NCI-H2029 treated with DMSO at 0.1 percent for 48 hours (cell line): ENCODE data around the gene OR10K2.
"Not testable (repeated sequence)": the region's sequence is repeated elsewhere in the genome, so short reads cannot be mapped to it uniquely, and the experiment has no call there.

ENCODE experiments used
- DNase-seq: peaks from one replicate; lab custom pipeline; 2025; lab: John Stamatoyannopoulos, UW

The OR10K2 gene

GRCh38 chr1:158426137-158426536, at the start of gene OR10K2:
Gene OR10K2 (minus strand): TSS chr1:158426237. CDS start chr1:158420866, 5,371 bp downstream.
- no peak for DNase-seq

- no peak for DNase-seq
Observed at GRCh38 chr1:158471920-158472319, 45.9 kb upstream of the OR10K2 start, which contains the start of gene OR10R2. Gene OR10R2 (plus strand): TSS chr1:158472220. CDS start chr1:158472326, 106 bp downstream.

- no peak for DNase-seq
Observed at GRCh38 chr1:158461534-158461933, 35.5 kb upstream of the OR10K2 start, which contains the start of gene OR10K1. Gene OR10K1 (plus strand): TSS chr1:158461834. CDS start chr1:158465562, 3,728 bp downstream.

GRCh38 chr1:158458263-158458662, 32.2 kb upstream of the OR10K2 start:
- no peak for DNase-seq

GRCh38 chr1:158457246-158457645, 31.2 kb upstream of the OR10K2 start:
- DNase-seq = no peak

- no peak for DNase-seq
Observed at GRCh38 chr1:158454537-158454936, 28.5 kb upstream of the OR10K2 start.

GRCh38 chr1:158445376-158445775, 19.3 kb upstream of the OR10K2 start:
- no peak for DNase-seq

- DNase-seq = no peak
Observed at GRCh38 chr1:158434741-158435140, 8.7 kb upstream of the OR10K2 start.

GRCh38 chr1:158430163-158430562, 4.1 kb upstream of the OR10K2 start:
- not testable (repeated sequence) for DNase-seq

- DNase-seq = no peak
Observed at GRCh38 chr1:158425027-158425426, 1.0 kb downstream of the OR10K2 start.

- no peak for DNase-seq
Observed at GRCh38 chr1:158422212-158422611, 3.8 kb downstream of the OR10K2 start.

GRCh38 chr1:158417586-158417985, 8.5 kb downstream of the OR10K2 start:
- no peak for DNase-seq

- no peak for DNase-seq
Observed at GRCh38 chr1:158414651-158415345, 11.2 kb downstream of the OR10K2 start.

- no peak for DNase-seq
Observed at GRCh38 chr1:158407092-158407491, 18.9 kb downstream of the OR10K2 start.

GRCh38 chr1:158400871-158401270, 25.2 kb downstream of the OR10K2 start:
- no peak for DNase-seq

- no peak for DNase-seq
Observed at GRCh38 chr1:158398818-158399514, 27.1 kb downstream of the OR10K2 start, which contains the start of gene OR10T2. Gene OR10T2 (minus strand): TSS chr1:158399466. CDS start chr1:158399466, 0 bp downstream.

GRCh38 chr1:158396646-158397045, 29.4 kb downstream of the OR10K2 start:
- no peak for DNase-seq

- DNase-seq = no peak
Observed at GRCh38 chr1:158393476-158393875, 32.6 kb downstream of the OR10K2 start.

- no peak for DNase-seq
Observed at GRCh38 chr1:158391099-158391498, 34.9 kb downstream of the OR10K2 start.

- no peak for DNase-seq
Observed at GRCh38 chr1:158390331-158390730, 35.7 kb downstream of the OR10K2 start.

GRCh38 chr1:158374860-158375259, 51.2 kb downstream of the OR10K2 start:
- DNase-seq = no peak

GRCh38 chr1:158374101-158374500, 51.9 kb downstream of the OR10K2 start:
- DNase-seq = not testable (repeated sequence)
